PC-3 (cell line): ENCODE measurements around the gene CDKL5. TPM values are rescaled to one million over a fixed set of nuclear protein-coding genes. Genes with fewer than 3 reads are reported as not detected.
A peak's percentile ranks its signal among the peaks of the same experiment; 100 is the strongest.

ENCODE experiments used
- ATAC-seq: fragments of 200-7000 bp; cut with Tn5 transposase; 2 replicates; pipeline ENCODE4 v1.9.1; 2020; ENCODE audit warnings: mild to moderate bottlenecking, moderate library complexity
- BruUV-seq: library from RNA; stranded (reverse); fragments of 400-500 nt; replicated peaks from 2 replicates; lab custom pipeline; 2021; lab: Mats Ljungman, UMichigan
- CTCF ChIA-PET: fragments of 300-600 bp; sonication (Branson Sonifier 250); formaldehyde crosslinking; loops from one replicate; lab custom pipeline; 2022; ENCODE audit warnings: antibody characterized with exemption; lab: Charles Lee
- POLR2A ChIA-PET: fragments of 300-600 bp; sonication (Branson Sonifier 250); formaldehyde crosslinking; loops from one replicate; lab custom pipeline; 2022; ENCODE audit warnings: antibody characterized with exemption; ENCODE audit not compliant: unreplicated experiment; lab: Charles Lee
- DNase-seq: peaks from one replicate; pipeline ENCODE4 v3.0.0-alpha.2; 2015
- H2AFZ ChIP-seq: fragments of 300-600 bp; sonication (generic); 2 replicates; pipeline ENCODE4 v1.6.0; 2016; ENCODE audit warnings: antibody characterized with exemption, low read length
- H3F3A ChIP-seq: fragments of 300-600 bp; sonication (generic); one replicate; pipeline ENCODE4 v1.6.0; 2017; ENCODE audit warnings: antibody characterized with exemption, low read length, control low read depth, mild to moderate bottlenecking; ENCODE audit not compliant: unreplicated experiment
- H3K27ac ChIP-seq: fragments of 300-600 bp; sonication (generic); 2 replicates; pipeline ENCODE4 v1.5.1; 2016; ENCODE audit warnings: mild to moderate bottlenecking, low read length
- H3K27me3 ChIP-seq: fragments of 300-600 bp; sonication (generic); 2 replicates; pipeline ENCODE4 v1.6.1; 2016; ENCODE audit warnings: low read length, mixed read lengths
- H3K36me3 ChIP-seq: fragments of 300-600 bp; sonication (generic); 2 replicates; pipeline ENCODE4 v1.6.1; 2016; ENCODE audit warnings: low read depth, mixed run types, low read length, mixed read lengths
- H3K4me1 ChIP-seq: fragments of 300-600 bp; sonication (generic); 2 replicates; pipeline ENCODE4 v1.5.1; 2016; ENCODE audit warnings: low read length; ENCODE audit not compliant: insufficient read depth
- H3K4me2 ChIP-seq: fragments of 300-600 bp; sonication (generic); 2 replicates; pipeline ENCODE4 v1.6.0; 2016; ENCODE audit warnings: low read length
- H3K4me3 ChIP-seq: fragments of 300-600 bp; sonication (generic); 2 replicates; pipeline ENCODE4 v1.5.1; 2016; ENCODE audit warnings: mild to moderate bottlenecking, low read length, mixed read lengths
- H3K79me2 ChIP-seq: fragments of 300-600 bp; sonication (generic); 2 replicates; pipeline ENCODE4 v1.6.1; 2017; ENCODE audit warnings: low read length, mixed read lengths
- H3K9ac ChIP-seq: fragments of 300-600 bp; sonication (generic); 2 replicates; pipeline ENCODE4 v1.6.0; 2016; ENCODE audit warnings: mild to moderate bottlenecking, low read length
- H3K9me2 ChIP-seq: fragments of 300-600 bp; sonication (generic); replicated peaks from 2 replicates; pipeline ENCODE4 v1.6.1; 2016; ENCODE audit warnings: mixed run types, low read length, mixed read lengths
- H3K9me3 ChIP-seq: fragments of 300-600 bp; sonication (generic); 2 replicates; pipeline ENCODE4 v1.6.1; 2016; ENCODE audit warnings: low read length, mixed read lengths
- H4K20me1 ChIP-seq: fragments of 300-600 bp; sonication (generic); 2 replicates; pipeline ENCODE4 v1.6.1; 2016; ENCODE audit warnings: low read length, mixed read lengths
- CTCF ChIP-seq: fragments of 300-600 bp; sonication (generic); conservative IDR thresholded peaks from 2 replicates; pipeline ENCODE4 v1.5.1; 2017; ENCODE audit warnings: antibody characterized with exemption, low read depth, mild to moderate bottlenecking, low read length
- EZH2 ChIP-seq: fragments of 300-600 bp; sonication (generic); IDR thresholded peaks from one replicate; pipeline ENCODE4 v1.6.1; 2017; ENCODE audit warnings: antibody characterized with exemption, mild to moderate bottlenecking, low read length; ENCODE audit not compliant: unreplicated experiment
- EZH2phosphoT487 ChIP-seq: fragments of 300-600 bp; sonication (generic); IDR thresholded peaks from 2 replicates; pipeline ENCODE4 v1.6.1; 2018; ENCODE audit warnings: mild to moderate bottlenecking, antibody characterized with exemption, low read length, borderline replicate concordance
- intact Hi-C: fragments of 100-400 bp; cut with micrococcal nuclease; formaldehyde crosslinking; loops from 2 replicates; pipeline ENCODE4 v1.9.0; 2023
- total RNA-seq: library from RNA; depleted of rRNA; stranded (reverse); fragments of >200 nt; gene quantifications from 2 replicates; pipeline ENCODE4 v1.2.3, GENCODE V29; 2014

CDKL5 gene
- total RNA-seq, 1 experiment from 2014 or later = 2.9 TPM

GRCh38 chrX:18566748-18567147 is 141.3 kb downstream of the CDKL5 start:
- Histone ChIP-seq H3K9me2 (no peaks in the 10 kb centered on the region), H3F3A (no peaks in the 10 kb centered on the region), H3K4me3 (no peak overlapping the region), H3K36me3 (no peaks in the 10 kb centered on the region), H3K27ac (no peak overlapping the region), H3K9ac (no peak overlapping the region), H3K79me2 (no peaks in the 10 kb centered on the region), H2AFZ (no peak overlapping the region), H3K4me1 (no peaks in the 10 kb centered on the region), H3K4me2 (no peak overlapping the region), H3K27me3 (no peaks in the 10 kb centered on the region), H3K9me3 (no peaks in the 10 kb centered on the region), H4K20me1 (no peaks in the 10 kb centered on the region)
- TF ChIP-seq CTCF (no peak), EZH2phosphoT487 (no peak), EZH2 (no peak)
- ChIA-PET POLR2A (no interaction called here), CTCF (no interaction called here)
- no peak for ATAC-seq
- DNase-seq = no peak
- intact Hi-C loops = no loop called here
- no TSS peak for BruUV-seq

DNA sequence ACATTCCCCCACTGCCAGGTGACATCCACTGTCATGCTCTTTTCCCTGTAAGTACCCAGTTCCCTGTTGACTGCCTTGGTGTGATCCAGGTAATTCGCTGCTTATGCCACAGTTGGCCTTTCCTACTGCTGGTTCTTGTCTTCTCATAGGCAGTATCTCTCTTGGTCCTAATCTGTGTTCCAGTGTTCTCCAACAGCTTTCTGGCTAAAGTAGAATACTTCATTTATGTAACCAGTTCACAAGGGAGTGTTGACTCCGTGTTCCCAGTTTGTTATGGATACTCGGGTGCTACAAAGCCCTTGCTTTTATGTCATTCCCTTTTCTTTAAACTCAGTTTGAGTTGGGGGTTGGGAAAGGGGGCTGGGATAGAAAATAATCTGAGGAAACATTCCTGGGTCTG is 148.1 kb downstream of the CDKL5 start:
- TF ChIP-seq CTCF (no peak), EZH2phosphoT487 (no peak), EZH2 (no peak)
- intact Hi-C loops = no loop called here
- POLR2A ChIA-PET = no interaction called here
- DNase-seq (no peak), ATAC-seq (no peak)
- Histone ChIP-seq H3K4me3 (no peak overlapping the region), H3K9me2 (no peaks in the 10 kb centered on the region), H3K36me3 (no peaks in the 10 kb centered on the region), H3K27me3 (no peaks in the 10 kb centered on the region), H3K79me2 (no peaks in the 10 kb centered on the region), H2AFZ (no peak overlapping the region), H3F3A (no peaks in the 10 kb centered on the region), H3K27ac (no peak overlapping the region), H3K9me3 (no peaks in the 10 kb centered on the region), H3K4me2 (no peak overlapping the region), H4K20me1 (no peaks in the 10 kb centered on the region), H3K9ac (no peak overlapping the region), H3K4me1 (peaks cover 4% of the 10 kb centered on the region; the same call in 1 of the 2 replicates)
- CTCF ChIA-PET = no interaction called here
- BruUV-seq = no TSS peak

DNA sequence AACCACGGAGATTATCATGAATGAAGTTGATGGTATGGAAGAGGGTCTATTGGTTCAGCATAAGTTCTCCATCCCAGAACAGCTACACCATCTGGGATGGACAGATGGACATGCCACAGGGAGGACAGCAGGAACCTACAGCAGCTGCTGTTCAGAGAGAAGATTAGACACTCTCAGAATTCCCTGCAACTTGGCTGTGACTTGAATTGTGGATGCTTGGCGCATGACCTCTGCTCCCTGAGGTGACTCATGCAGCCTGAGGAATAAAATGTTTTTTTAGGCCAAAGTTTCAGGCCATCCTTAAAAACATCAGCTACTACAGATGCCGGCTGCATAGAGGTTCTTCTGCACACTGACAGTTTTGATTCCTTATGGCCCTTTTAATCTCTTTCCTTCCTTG is 149.2 kb downstream of the CDKL5 start:
- ATAC-seq = peak; percentile 67
- Histone ChIP-seq H3K9ac (no peak overlapping the region), H2AFZ (no peak overlapping the region), H3K4me1 (peaks cover 4% of the 10 kb centered on the region; the same call in 1 of the 2 replicates), H4K20me1 (no peaks in the 10 kb centered on the region), H3K9me3 (no peaks in the 10 kb centered on the region), H3F3A (no peaks in the 10 kb centered on the region), H3K27me3 (no peaks in the 10 kb centered on the region), H3K27ac (no peak overlapping the region), H3K4me3 (no peak overlapping the region), H3K9me2 (no peaks in the 10 kb centered on the region), H3K36me3 (no peaks in the 10 kb centered on the region), H3K79me2 (no peaks in the 10 kb centered on the region), H3K4me2 (no peak overlapping the region)
- ChIA-PET POLR2A (no interaction called here), CTCF (no interaction called here)
- TF ChIP-seq EZH2phosphoT487 = no peak
- TF ChIP-seq EZH2 = no peak
- no peak for TF ChIP-seq CTCF
- no TSS peak for BruUV-seq
- intact Hi-C loops = no loop called here
- peak; percentile 53 for DNase-seq
